HepG2 (cell line): ENCODE data around the gene TUBB4B. TPM values are rescaled to one million over a fixed set of nuclear protein-coding genes. Genes with fewer than 3 reads are reported as not detected.

Source experiments
- CBX5 ChIP-seq: sonication (generic); formaldehyde crosslinking; IDR thresholded peaks from 2 replicates; pipeline ENCODE4 v1.4.0; 2020; ENCODE audit warnings: missing genetic modification reagents, borderline replicate concordance
- ELF3 ChIP-seq: IDR thresholded peaks from 2 replicates; pipeline ENCODE4 v1.6.1; 2016; ENCODE audit warnings: missing genetic modification reagents, missing compliant biosample characterization
- GABPA ChIP-seq, 2 experiments: IDR thresholded peaks; 2 replicates each; pipeline ENCODE4 v1.6.1; 2011 to 2016; ENCODE audit warnings: low read depth in 2 of 2, low read length in 1 of 2, missing biosample characterization in 1 of 2, missing genetic modification characterization in 1 of 2
- HIVEP1 ChIP-seq: sonication (generic); formaldehyde crosslinking; IDR thresholded peaks from 2 replicates; pipeline ENCODE4 v1.4.0; 2020; ENCODE audit warnings: mild to moderate bottlenecking, missing genetic modification reagents
- HNF4A ChIP-seq: sonication (generic); formaldehyde crosslinking; IDR thresholded peaks from 2 replicates; pipeline ENCODE4 v1.4.0; 2020; ENCODE audit warnings: missing genetic modification reagents
- IRF2 ChIP-seq: IDR thresholded peaks from 2 replicates; pipeline ENCODE4 v1.6.1; 2018; ENCODE audit warnings: missing genetic modification reagents, missing compliant biosample characterization
- LCORL ChIP-seq, 2 experiments: fragments of 450-650 bp in 1 of 2; sonication (generic) in 1 of 2; formaldehyde crosslinking in 1 of 2; IDR thresholded peaks; 2 replicates each; pipeline versions ENCODE4 v1.5.0 to v1.6.1; 2017 to 2020; ENCODE audit warnings: antibody characterized with exemption in 1 of 2, missing genetic modification reagents in 1 of 2
- MAFK ChIP-seq, 2 experiments: IDR thresholded peaks in 1 of 2; conservative IDR thresholded peaks in 1 of 2; 2 replicates each; pipeline ENCODE4 v1.6.1; 2011; ENCODE audit warnings: improper control_type of control experiment in 2 of 2, low read length in 2 of 2
- SMAD1 ChIP-seq: sonication (generic); formaldehyde crosslinking; IDR thresholded peaks from 2 replicates; pipeline ENCODE4 v1.4.0; 2020; ENCODE audit warnings: missing genetic modification reagents, low read depth, mild to moderate bottlenecking, borderline replicate concordance
- SP4 ChIP-seq: sonication (generic); formaldehyde crosslinking; IDR thresholded peaks from 2 replicates; pipeline ENCODE4 v1.8.1; 2023; ENCODE audit warnings: mild to moderate bottlenecking, missing genetic modification reagents
- THAP11 ChIP-seq: IDR thresholded peaks from 2 replicates; pipeline ENCODE4 v1.6.1; 2016; ENCODE audit warnings: missing biosample characterization, missing genetic modification reagents
- ZBTB7B ChIP-seq: sonication (generic); formaldehyde crosslinking; IDR thresholded peaks from 2 replicates; pipeline ENCODE4 v1.4.0; 2020; ENCODE audit warnings: missing genetic modification reagents
- ZFY ChIP-seq: sonication (generic); formaldehyde crosslinking; IDR thresholded peaks from 2 replicates; pipeline ENCODE4 v1.4.0; 2020; ENCODE audit warnings: missing genetic modification reagents
- ZNF274 ChIP-seq: sonication (generic); formaldehyde crosslinking; IDR thresholded peaks from 2 replicates; pipeline ENCODE4 v1.5.1; 2020; ENCODE audit warnings: mild to moderate bottlenecking, missing genetic modification reagents
- ZNF34 ChIP-seq: sonication (generic); formaldehyde crosslinking; IDR thresholded peaks from 2 replicates; pipeline ENCODE4 v1.4.0; 2020; ENCODE audit warnings: mild to moderate bottlenecking, missing genetic modification reagents, borderline replicate concordance
- ZNF354B ChIP-seq: sonication (generic); formaldehyde crosslinking; IDR thresholded peaks from 2 replicates; pipeline ENCODE4 v1.8.0; 2022; ENCODE audit warnings: mild to moderate bottlenecking, missing genetic modification reagents
- ZNF383 ChIP-seq: sonication (generic); formaldehyde crosslinking; IDR thresholded peaks from 2 replicates; pipeline ENCODE4 v1.4.0; 2020; ENCODE audit warnings: missing genetic modification reagents, mild to moderate bottlenecking, borderline replicate concordance
- ZNF749 ChIP-seq: sonication (generic); formaldehyde crosslinking; IDR thresholded peaks from 2 replicates; pipeline ENCODE4 v1.8.0; 2022; ENCODE audit warnings: mild to moderate bottlenecking, missing genetic modification reagents, moderate library complexity, borderline replicate concordance
- ZNF816 ChIP-seq: sonication (generic); formaldehyde crosslinking; IDR thresholded peaks from 2 replicates; pipeline ENCODE4 v1.8.0; 2022; ENCODE audit warnings: missing genetic modification reagents, mild to moderate bottlenecking, borderline replicate concordance
- ZNF839 ChIP-seq: sonication (generic); formaldehyde crosslinking; IDR thresholded peaks from 2 replicates; pipeline ENCODE4 v1.4.0; 2020; ENCODE audit warnings: missing genetic modification reagents, mild to moderate bottlenecking, borderline replicate concordance
- polyA plus RNA-seq, 8 experiments: library from polyadenylated mRNA; depleted of rRNA in 3 of 8; stranded (reverse) in 7 of 8; unstranded in 1 of 8; fragments of >200 nt; fragmentation: Illumina TruSeq in 4 of 8; extraction: Trizol in 4 of 8; gene quantifications; 2 replicates each; pipeline versions ENCODE4 v1.2.1 to v1.2.3, GENCODE V29; 2011 to 2016; ENCODE audit warnings: low read depth in 4 of 8, missing spikeins in 1 of 8, mixed read lengths in 1 of 8; ENCODE audit not compliant: insufficient read depth in 1 of 8
- total RNA-seq, 5 experiments: library from RNA; depleted of rRNA; stranded (reverse); fragments of >200 nt; fragmentation: Illumina TruSeq; extraction: Trizol; gene quantifications; 2 replicates each; pipeline ENCODE4 v1.2.3, GENCODE V29; 2016; ENCODE audit warnings: low read depth in 1 of 5
- TF ChIP-seq, protein P1 (sequence below): sonication (generic); formaldehyde crosslinking; IDR thresholded peaks from 2 replicates; pipeline ENCODE4 v1.8.0; 2022; ENCODE audit warnings: mild to moderate bottlenecking, missing genetic modification reagents; ENCODE audit not compliant: insufficient replicate concordance
- TF ChIP-seq, protein P2 (sequence below): sonication (generic); formaldehyde crosslinking; IDR thresholded peaks from 2 replicates; pipeline ENCODE4 v1.5.1; 2020; ENCODE audit warnings: mild to moderate bottlenecking, moderate library complexity, missing genetic modification reagents
- TF ChIP-seq, protein P3 (sequence below): IDR thresholded peaks from 2 replicates; pipeline ENCODE4 v1.6.1; 2016; ENCODE audit warnings: control low read depth

TUBB4B gene
- total and polyA plus RNA-seq, 2 of the 13 experiments (the other 11 are each of a cell fraction or from before 2014, with no cell fraction given): 182 to 412 TPM

DNA sequence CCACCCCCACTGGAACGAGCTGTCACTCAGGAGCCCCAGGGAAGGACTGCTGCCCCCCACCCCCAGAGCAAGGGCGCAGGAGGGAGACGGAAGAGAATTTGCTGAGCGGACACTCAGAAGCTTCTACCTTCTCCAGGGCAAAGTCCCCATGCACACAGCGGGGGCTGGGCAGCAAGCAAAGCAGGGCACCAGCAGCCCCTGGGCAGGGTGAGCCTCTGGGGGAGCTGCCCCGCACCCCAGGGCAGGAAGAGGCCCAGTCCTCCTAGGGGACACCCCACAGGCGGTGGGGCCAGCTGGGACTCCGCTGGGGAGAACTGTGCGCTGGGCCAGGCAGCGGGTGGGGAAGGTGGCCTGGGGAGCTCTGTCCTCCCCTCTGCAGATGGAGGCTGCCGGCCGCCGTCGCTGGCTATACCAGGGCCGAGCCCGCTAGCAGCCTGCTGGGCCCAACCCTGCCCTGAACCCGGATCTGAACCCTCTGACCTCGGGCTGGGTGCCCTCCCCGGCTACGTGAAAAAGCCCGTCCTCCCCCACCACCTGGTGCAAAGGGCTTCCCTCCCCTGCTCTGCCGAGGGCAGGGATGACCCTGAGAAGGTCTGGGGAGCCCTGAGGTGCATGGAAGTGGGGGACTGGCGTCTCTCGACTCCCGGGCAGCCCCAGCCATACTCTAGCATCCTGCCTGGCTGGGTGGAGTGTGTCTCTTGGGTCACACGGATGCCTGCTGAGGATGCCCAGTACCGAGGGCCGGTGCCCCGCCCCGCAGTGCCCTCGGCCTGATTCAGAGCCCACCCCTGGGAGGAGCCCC is 11.0 kb upstream of the TUBB4B start (continued):
- TF ChIP-seq, protein P1, sequence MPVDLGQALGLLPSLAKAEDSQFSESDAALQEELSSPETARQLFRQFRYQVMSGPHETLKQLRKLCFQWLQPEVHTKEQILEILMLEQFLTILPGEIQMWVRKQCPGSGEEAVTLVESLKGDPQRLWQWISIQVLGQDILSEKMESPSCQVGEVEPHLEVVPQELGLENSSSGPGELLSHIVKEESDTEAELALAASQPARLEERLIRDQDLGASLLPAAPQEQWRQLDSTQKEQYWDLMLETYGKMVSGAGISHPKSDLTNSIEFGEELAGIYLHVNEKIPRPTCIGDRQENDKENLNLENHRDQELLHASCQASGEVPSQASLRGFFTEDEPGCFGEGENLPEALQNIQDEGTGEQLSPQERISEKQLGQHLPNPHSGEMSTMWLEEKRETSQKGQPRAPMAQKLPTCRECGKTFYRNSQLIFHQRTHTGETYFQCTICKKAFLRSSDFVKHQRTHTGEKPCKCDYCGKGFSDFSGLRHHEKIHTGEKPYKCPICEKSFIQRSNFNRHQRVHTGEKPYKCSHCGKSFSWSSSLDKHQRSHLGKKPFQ (CRISPR knock-in tag): peak; percentile 89
- TF ChIP-seq ZNF839 (peak; percentile 92; the same call in 1 of the 2 replicates), ZNF749 (CRISPR knock-in tag) (no peak), ZNF274 (CRISPR knock-in tag) (peak; percentile 66; the same call in 1 of the 2 replicates), IRF2 (CRISPR knock-in tag) (peak; percentile 22; the same call in 1 of the 2 replicates), SP4 (peak; percentile 57; the same call in 1 of the 2 replicates), SMAD1 (peak; percentile 20; the same call in 1 of the 2 replicates), ZBTB7B (CRISPR knock-in tag) (peak; percentile 26; the same call in 1 of the 2 replicates), ZNF383 (CRISPR knock-in tag) (peak; percentile 45; the same call in 1 of the 2 replicates), ZNF34 (CRISPR knock-in tag) (peak; percentile 72; the same call in 1 of the 2 replicates), HIVEP1 (peak; percentile 86; the same call in 1 of the 2 replicates), ZNF816 (0 out of 2 replicates have a peak, but pooled peaks have one; percentile 72), GABPA (IDR thresholded peaks at IDR 0.05; ENCODE audit: low read depth, low read length) (no peak), GABPA (CRISPR knock-in tag; IDR thresholded peaks at IDR 0.05; ENCODE audit: low read depth) (no peak), LCORL (IDR thresholded peaks at IDR 0.05) (no peak), LCORL (CRISPR knock-in tag; IDR thresholded peaks at IDR 0.05) (peak; percentile 68), MAFK (conservative IDR thresholded peaks at IDR 0.05 in 1 of 2, IDR thresholded peaks at IDR 0.05 in 1 of 2; ENCODE audit: low read length in 2 of 2) (peak in 1 of 2 experiments; percentile 21; a peak in 1 of 4 replicates), THAP11 (peak; percentile 66; the same call in 1 of the 2 replicates), HNF4A (peak; percentile 30), ZFY (CRISPR knock-in tag) (peak; percentile 68), CBX5 (no peak; the same call in 1 of the 2 replicates), ZNF354B (CRISPR knock-in tag) (no peak), ELF3 (CRISPR knock-in tag) (peak; percentile 48)
- TF ChIP-seq, protein P2, sequence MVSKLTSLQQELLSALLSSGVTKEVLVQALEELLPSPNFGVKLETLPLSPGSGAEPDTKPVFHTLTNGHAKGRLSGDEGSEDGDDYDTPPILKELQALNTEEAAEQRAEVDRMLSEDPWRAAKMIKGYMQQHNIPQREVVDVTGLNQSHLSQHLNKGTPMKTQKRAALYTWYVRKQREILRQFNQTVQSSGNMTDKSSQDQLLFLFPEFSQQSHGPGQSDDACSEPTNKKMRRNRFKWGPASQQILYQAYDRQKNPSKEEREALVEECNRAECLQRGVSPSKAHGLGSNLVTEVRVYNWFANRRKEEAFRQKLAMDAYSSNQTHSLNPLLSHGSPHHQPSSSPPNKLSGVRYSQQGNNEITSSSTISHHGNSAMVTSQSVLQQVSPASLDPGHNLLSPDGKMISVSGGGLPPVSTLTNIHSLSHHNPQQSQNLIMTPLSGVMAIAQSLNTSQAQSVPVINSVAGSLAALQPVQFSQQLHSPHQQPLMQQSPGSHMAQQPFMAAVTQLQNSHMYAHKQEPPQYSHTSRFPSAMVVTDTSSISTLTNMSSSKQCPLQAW: peak; percentile 72
- TF ChIP-seq, protein P3, sequence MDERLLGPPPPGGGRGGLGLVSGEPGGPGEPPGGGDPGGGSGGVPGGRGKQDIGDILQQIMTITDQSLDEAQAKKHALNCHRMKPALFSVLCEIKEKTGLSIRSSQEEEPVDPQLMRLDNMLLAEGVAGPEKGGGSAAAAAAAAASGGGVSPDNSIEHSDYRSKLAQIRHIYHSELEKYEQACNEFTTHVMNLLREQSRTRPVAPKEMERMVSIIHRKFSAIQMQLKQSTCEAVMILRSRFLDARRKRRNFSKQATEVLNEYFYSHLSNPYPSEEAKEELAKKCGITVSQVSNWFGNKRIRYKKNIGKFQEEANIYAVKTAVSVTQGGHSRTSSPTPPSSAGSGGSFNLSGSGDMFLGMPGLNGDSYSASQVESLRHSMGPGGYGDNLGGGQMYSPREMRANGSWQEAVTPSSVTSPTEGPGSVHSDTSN (CRISPR knock-in tag): peak; percentile 58; the same call in 1 of the 2 replicates
